ENCODE data around the gene MRPL45.

Gene MRPL45

GRCh38 chr17:38349097-38349730 lies 52.2 kb downstream of the MRPL45 start:
- peaks cover 6% of the 10 kb centered on the region for H3K79me1 ChIP-seq (replicated peaks; ENCODE audit: low read length, poor library complexity, severe bottlenecking)
- WGBS, result 15% methylated on average over 8 of the region's 8 CpGs
- H3K9me3 ChIP-seq (ENCODE audit: control insufficient read depth, low read length), result no peaks in the 10 kb centered on the region
- no peaks in the 10 kb centered on the region for H3K36me3 ChIP-seq (ENCODE audit: control insufficient read depth in 1 of 2, insufficient read depth in 2 of 2, low read depth in 1 of 2, low read length in 2 of 2)
- no peak overlapping the region for H2BK15ac ChIP-seq (ENCODE audit: low read depth, poor library complexity, severe bottlenecking)
- no peak overlapping the region for H3K4me2 ChIP-seq (ENCODE audit: low read length, poor library complexity, severe bottlenecking)
- no peak overlapping the region for H2BK120ac ChIP-seq (ENCODE audit: low read depth, low read length)
- H3K9ac ChIP-seq (ENCODE audit: low read length), result no peak overlapping the region
- H3K18ac ChIP-seq (ENCODE audit: low read depth in 1 of 2, low read length in 2 of 2), result no peak overlapping the region
- no peak overlapping the region for H3K4ac ChIP-seq (ENCODE audit: low read depth in 1 of 2, low read length in 2 of 2)
- H3K14ac ChIP-seq (ENCODE audit: low read length in 2 of 2), result no peak overlapping the region
- H2AFZ ChIP-seq (ENCODE audit: low read depth, low read length), result no peak overlapping the region
- no peak overlapping the region for H3K27ac ChIP-seq (ENCODE audit: low read length, poor library complexity, severe bottlenecking)
- H4K91ac ChIP-seq (ENCODE audit: low read length), result no peak overlapping the region
- H3K4me1 ChIP-seq (ENCODE audit: control insufficient read depth, insufficient read depth, low read depth, low read length), result peaks cover 5% of the 10 kb centered on the region
- no peak overlapping the region for H2BK5ac ChIP-seq (ENCODE audit: low read depth, low read length, poor library complexity, severe bottlenecking)
- H3K27me3 ChIP-seq (ENCODE audit: control insufficient read depth in 1 of 2, insufficient read depth in 1 of 2, low read length in 2 of 2), result peaks cover 5% of the 10 kb centered on the region in 2 experiments
- no peak overlapping the region for H2BK12ac ChIP-seq (ENCODE audit: low read length in 2 of 2)
- no peak overlapping the region for H4K8ac ChIP-seq (ENCODE audit: low read length)
- peak; percentile 86 for DNase-seq
- no peak overlapping the region for H3K23ac ChIP-seq (ENCODE audit: low read length in 2 of 2)
- H3K4me3 ChIP-seq (ENCODE audit: insufficient read depth in 1 of 2, low read depth in 1 of 2, low read length in 2 of 2), result no peak overlapping the region
- no peak overlapping the region for H2AK5ac ChIP-seq (ENCODE audit: low read length, severe bottlenecking)

GRCh38 chr17:38350035-38350434 lies 53.1 kb downstream of the MRPL45 start:
- Histone ChIP-seq H3K4ac (ENCODE audit: low read depth in 1 of 2, low read length in 2 of 2) (no peak overlapping the region), H3K23ac (ENCODE audit: low read length in 2 of 2) (no peak overlapping the region), H4K8ac (ENCODE audit: low read length) (no peak overlapping the region), H3K4me1 (ENCODE audit: control insufficient read depth, insufficient read depth, low read depth, low read length) (peaks cover 5% of the 10 kb centered on the region), H3K36me3 (ENCODE audit: control insufficient read depth in 1 of 2, insufficient read depth in 2 of 2, low read depth in 1 of 2, low read length in 2 of 2) (no peaks in the 10 kb centered on the region), H3K4me3 (ENCODE audit: insufficient read depth in 1 of 2, low read depth in 1 of 2, low read length in 2 of 2) (no peak overlapping the region), H2AFZ (ENCODE audit: low read depth, low read length) (no peak overlapping the region), H3K79me1 (replicated peaks; ENCODE audit: low read length, poor library complexity, severe bottlenecking) (peaks cover 8% of the 10 kb centered on the region), H3K27ac (ENCODE audit: low read length, poor library complexity, severe bottlenecking) (no peak overlapping the region), H2AK5ac (ENCODE audit: low read length, severe bottlenecking) (no peak overlapping the region), H3K9ac (ENCODE audit: low read length) (no peak overlapping the region), H2BK120ac (ENCODE audit: low read depth, low read length) (no peak overlapping the region), H3K9me3 (ENCODE audit: control insufficient read depth, low read length) (no peaks in the 10 kb centered on the region), H4K91ac (ENCODE audit: low read length) (no peak overlapping the region), H3K18ac (ENCODE audit: low read depth in 1 of 2, low read length in 2 of 2) (no peak overlapping the region), H2BK5ac (ENCODE audit: low read depth, low read length, poor library complexity, severe bottlenecking) (no peak overlapping the region), H3K4me2 (ENCODE audit: low read length, poor library complexity, severe bottlenecking) (no peak overlapping the region), H2BK15ac (ENCODE audit: low read depth, poor library complexity, severe bottlenecking) (no peak overlapping the region), H2BK12ac (ENCODE audit: low read length in 2 of 2) (no peak overlapping the region), H3K27me3 (ENCODE audit: control insufficient read depth in 1 of 2, insufficient read depth in 1 of 2, low read length in 2 of 2) (no peaks in the 10 kb centered on the region), H3K14ac (ENCODE audit: low read length in 2 of 2) (no peak overlapping the region)
- 91% methylated on average over 2 of the region's 2 CpGs for WGBS
- no peak for DNase-seq

- Histone ChIP-seq H4K91ac (ENCODE audit: low read length) (peak within 1 kb of the TSS; percentile 44), H3K4me1 (ENCODE audit: control insufficient read depth, insufficient read depth, low read depth, low read length) (peaks cover 5% of the 10 kb centered on the region), H3K4me2 (ENCODE audit: low read length, poor library complexity, severe bottlenecking) (peak within 1 kb of the TSS; percentile 76), H2AFZ (ENCODE audit: low read depth, low read length) (peak within 1 kb of the TSS; percentile 79), H3K79me1 (replicated peaks; ENCODE audit: low read length, poor library complexity, severe bottlenecking) (peaks cover 10% of the 10 kb centered on the region), H2BK15ac (ENCODE audit: low read depth, poor library complexity, severe bottlenecking) (peak within 1 kb of the TSS; percentile 91), H2AK5ac (ENCODE audit: low read length, severe bottlenecking) (no peak within 1 kb of the TSS), H3K27me3 (ENCODE audit: control insufficient read depth in 1 of 2, insufficient read depth in 1 of 2, low read length in 2 of 2) (no peaks in the 10 kb centered on the region), H4K8ac (ENCODE audit: low read length) (peak within 1 kb of the TSS; percentile 99), H2BK12ac (ENCODE audit: low read length in 2 of 2) (peak within 1 kb of the TSS in 1 of 2 experiments; percentile 13), H2BK120ac (ENCODE audit: low read depth, low read length) (peak within 1 kb of the TSS; percentile 88), H3K36me3 (ENCODE audit: control insufficient read depth in 1 of 2, insufficient read depth in 2 of 2, low read depth in 1 of 2, low read length in 2 of 2) (no peaks in the 10 kb centered on the region), H3K14ac (ENCODE audit: low read length in 2 of 2) (peak within 1 kb of the TSS in 1 of 2 experiments; percentile 71), H3K18ac (ENCODE audit: low read depth in 1 of 2, low read length in 2 of 2) (peak within 1 kb of the TSS; percentile 83 to 85), H3K9ac (ENCODE audit: low read length) (peak within 1 kb of the TSS; percentile 86), H3K9me3 (ENCODE audit: control insufficient read depth, low read length) (no peaks in the 10 kb centered on the region), H3K4me3 (ENCODE audit: insufficient read depth in 1 of 2, low read depth in 1 of 2, low read length in 2 of 2) (peak within 1 kb of the TSS; percentile 81 to 89), H3K27ac (ENCODE audit: low read length, poor library complexity, severe bottlenecking) (peak within 1 kb of the TSS; percentile 62), H2BK5ac (ENCODE audit: low read depth, low read length, poor library complexity, severe bottlenecking) (no peak within 1 kb of the TSS), H3K23ac (ENCODE audit: low read length in 2 of 2) (peak within 1 kb of the TSS; percentile 70 to 99), H3K4ac (ENCODE audit: low read depth in 1 of 2, low read length in 2 of 2) (peak within 1 kb of the TSS; percentile 46 to 95)
- WGBS, result 19% methylated on average over 35 of the region's 84 CpGs
- peak; percentile 91 for DNase-seq
These were observed 54.6 kb downstream of the MRPL45 start, which contains the start of gene SOCS7 for GRCh38 chr17:38351412-38352222. TSS of gene SOCS7 (plus strand) at chr17:38351844. CDS start at chr17:38352053, 209 bp downstream.

Measured in mesenchymal stem cell (in vitro differentiated cells and primary cell).